ENCODE data around the gene AFAP1L2.

DNA sequence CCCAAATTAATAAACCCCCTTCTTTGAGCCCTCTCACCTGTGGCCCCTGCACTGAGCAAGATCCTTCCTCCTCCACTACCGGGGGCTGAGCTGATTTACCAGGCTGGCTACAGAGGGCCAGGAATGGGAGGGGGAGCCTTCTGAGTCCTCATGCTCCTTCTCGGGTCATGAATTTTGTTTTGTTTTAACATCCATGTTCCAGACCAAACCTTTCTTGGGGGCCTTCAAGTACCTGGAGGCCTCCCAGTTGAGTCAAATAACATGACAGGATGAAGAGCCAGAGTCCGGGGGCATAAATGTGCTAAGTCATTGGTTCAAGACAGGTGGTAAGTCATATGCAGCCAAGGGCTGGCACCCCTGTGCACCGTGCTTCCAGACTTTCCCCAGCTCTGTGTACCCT lies 39.6 kb downstream of the AFAP1L2 start:
- TF ChIP-seq, protein P1, sequence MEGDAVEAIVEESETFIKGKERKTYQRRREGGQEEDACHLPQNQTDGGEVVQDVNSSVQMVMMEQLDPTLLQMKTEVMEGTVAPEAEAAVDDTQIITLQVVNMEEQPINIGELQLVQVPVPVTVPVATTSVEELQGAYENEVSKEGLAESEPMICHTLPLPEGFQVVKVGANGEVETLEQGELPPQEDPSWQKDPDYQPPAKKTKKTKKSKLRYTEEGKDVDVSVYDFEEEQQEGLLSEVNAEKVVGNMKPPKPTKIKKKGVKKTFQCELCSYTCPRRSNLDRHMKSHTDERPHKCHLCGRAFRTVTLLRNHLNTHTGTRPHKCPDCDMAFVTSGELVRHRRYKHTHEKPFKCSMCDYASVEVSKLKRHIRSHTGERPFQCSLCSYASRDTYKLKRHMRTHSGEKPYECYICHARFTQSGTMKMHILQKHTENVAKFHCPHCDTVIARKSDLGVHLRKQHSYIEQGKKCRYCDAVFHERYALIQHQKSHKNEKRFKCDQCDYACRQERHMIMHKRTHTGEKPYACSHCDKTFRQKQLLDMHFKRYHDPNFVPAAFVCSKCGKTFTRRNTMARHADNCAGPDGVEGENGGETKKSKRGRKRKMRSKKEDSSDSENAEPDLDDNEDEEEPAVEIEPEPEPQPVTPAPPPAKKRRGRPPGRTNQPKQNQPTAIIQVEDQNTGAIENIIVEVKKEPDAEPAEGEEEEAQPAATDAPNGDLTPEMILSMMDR (IDR thresholded peaks at IDR 0.05) = no peak
- TF ChIP-seq POLR2AphosphoS5 (IDR thresholded peaks at IDR 0.05) (no peak), POLR2A (IDR thresholded peaks at IDR 0.05) (no peak), EP300 (IDR thresholded peaks at IDR 0.05) (no peak)
